Fibroblast of lung (primary cell): ENCODE measurements around the gene TNFSF13.

Source experiments
- CTCF ChIP-seq, 2 donors: IDR thresholded peaks in 1 of 2; conservative IDR thresholded peaks in 1 of 2; 1 replicate in 1 of 2; 2 replicates in 1 of 2; pipeline ENCODE4 v1.5.1; 2011 to 2012; ENCODE audit warnings: low read length in 2 of 2, control low read depth in 1 of 2, inconsistent platforms in 1 of 2, low read depth in 1 of 2, mild to moderate bottlenecking in 1 of 2
- EZH2 ChIP-seq: IDR thresholded peaks from 2 replicates; pipeline ENCODE4 v1.5.1; 2012; ENCODE audit warnings: low read length, control low read depth, mild to moderate bottlenecking; ENCODE audit errors: missing control alignments

- no peak for TF ChIP-seq CTCF (conservative IDR thresholded peaks at IDR 0.05 in 1 of 2, IDR thresholded peaks at IDR 0.05 in 1 of 2; ENCODE audit: low read depth in 1 of 2, low read length in 2 of 2)
- no peak for TF ChIP-seq EZH2
Measured at GRCh38 chr17:7593296-7593695, 34.7 kb downstream of the TNFSF13 start.
